ENCODE results near the gene NUBPL.
"Not testable (repeated sequence)": the region's sequence is repeated elsewhere in the genome, so short reads cannot be mapped to it uniquely, and the experiment has no call there.

GRCh38 chr14:31856003-31856402 lies 294.8 kb downstream of the NUBPL start:
- TF ChIP-seq ZNF274 (IDR thresholded peaks at IDR 0.05; ENCODE audit: low read depth, low read length); YY1 (IDR thresholded peaks at IDR 0.05; ENCODE audit: insufficient read depth, insufficient read length); SUZ12 (IDR thresholded peaks at IDR 0.05; ENCODE audit: extremely low read depth, insufficient read depth, insufficient read length): not testable (repeated sequence)
